HG03571 (cell line): ENCODE results near the gene FES.
A peak's percentile ranks its signal among the peaks of the same experiment; 100 is the strongest.

Experiments
- ATAC-seq: cut with Tn5 transposase; IDR thresholded peaks from one replicate; pipeline ENCODE4 v1.9.1; 2021; ENCODE audit not compliant: unreplicated experiment

The FES gene

GRCh38 chr15:90875549-90875981 lies 8.7 kb upstream of the FES start:
- ATAC-seq, result no peak

GRCh38 chr15:90876046-90876445 lies 8.3 kb upstream of the FES start:
- no peak for ATAC-seq

- no peak for ATAC-seq
Observed at GRCh38 chr15:90876512-90877170, 7.7 kb upstream of the FES start.

GRCh38 chr15:90877315-90877714 lies 7.0 kb upstream of the FES start:
- no peak for ATAC-seq

- ATAC-seq, result no peak
Observed at GRCh38 chr15:90877996-90878395, 6.3 kb upstream of the FES start.

GRCh38 chr15:90878660-90879059 lies 5.6 kb upstream of the FES start:
- no peak for ATAC-seq

GRCh38 chr15:90879730-90880366 lies 4.5 kb upstream of the FES start:
- ATAC-seq, result no peak

- ATAC-seq, result no peak
Observed at GRCh38 chr15:90880381-90881145, 3.7 kb upstream of the FES start.

- ATAC-seq, result no peak
Observed at GRCh38 chr15:90881181-90881977, 2.9 kb upstream of the FES start.

- no peak for ATAC-seq
Observed at GRCh38 chr15:90881978-90882721, 2.2 kb upstream of the FES start.

GRCh38 chr15:90882781-90883525 lies 1.4 kb upstream of the FES start:
- ATAC-seq, result no peak

GRCh38 chr15:90883526-90883975 lies 753 bp upstream of the FES start:
- no peak for ATAC-seq

- no peak for ATAC-seq
Observed at GRCh38 chr15:90884719-90885431, 571 bp downstream of the FES start.

- ATAC-seq, result peak; percentile 65
Observed at GRCh38 chr15:90885432-90886290, 1.4 kb downstream of the FES start.

- ATAC-seq, result no peak
Observed at GRCh38 chr15:90886291-90886614, 1.9 kb downstream of the FES start.

GRCh38 chr15:90887037-90887481 lies 2.8 kb downstream of the FES start:
- ATAC-seq, result no peak

GRCh38 chr15:90889313-90889730 lies 5.0 kb downstream of the FES start:
- no peak for ATAC-seq

- no peak for ATAC-seq
Observed at GRCh38 chr15:90889736-90890456, 5.6 kb downstream of the FES start.
